NCI-H748 (cell line): Measurements from ENCODE around the gene ILF3.

ENCODE experiments used
- DNase-seq: peaks from one replicate; lab custom pipeline; 2025; ENCODE audit not compliant: unreplicated experiment; lab: John Stamatoyannopoulos, UW

Gene ILF3

GRCh38 chr19:10727685-10728201, 73.6 kb downstream of the ILF3 start:
- no peak for DNase-seq

GRCh38 chr19:10729411-10729810, 75.3 kb downstream of the ILF3 start:
- no peak for DNase-seq

DNA sequence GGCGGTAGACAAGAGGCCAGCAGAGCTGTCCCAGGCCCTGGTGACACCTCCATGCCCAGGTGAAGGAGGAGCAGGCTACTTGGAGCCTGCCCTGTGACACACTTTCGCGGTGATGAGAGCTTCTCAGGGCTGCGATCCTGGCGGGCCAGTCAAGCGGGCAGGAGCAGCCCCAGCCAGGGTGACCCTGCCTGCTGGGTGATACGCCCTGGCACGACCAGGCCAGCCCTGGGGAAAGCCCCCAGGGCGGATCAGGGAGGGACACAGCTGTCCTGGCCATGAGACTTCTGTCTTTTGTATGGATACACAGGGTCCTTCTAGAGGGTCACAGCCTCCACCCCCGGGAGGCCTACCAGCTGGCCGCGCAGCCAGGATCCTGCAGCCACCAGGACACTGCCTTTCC, 76.8 kb downstream of the ILF3 start:
- no peak for DNase-seq

- no peak for DNase-seq
These were observed 81.6 kb downstream of the ILF3 start for GRCh38 chr19:10735741-10736140.

DNA sequence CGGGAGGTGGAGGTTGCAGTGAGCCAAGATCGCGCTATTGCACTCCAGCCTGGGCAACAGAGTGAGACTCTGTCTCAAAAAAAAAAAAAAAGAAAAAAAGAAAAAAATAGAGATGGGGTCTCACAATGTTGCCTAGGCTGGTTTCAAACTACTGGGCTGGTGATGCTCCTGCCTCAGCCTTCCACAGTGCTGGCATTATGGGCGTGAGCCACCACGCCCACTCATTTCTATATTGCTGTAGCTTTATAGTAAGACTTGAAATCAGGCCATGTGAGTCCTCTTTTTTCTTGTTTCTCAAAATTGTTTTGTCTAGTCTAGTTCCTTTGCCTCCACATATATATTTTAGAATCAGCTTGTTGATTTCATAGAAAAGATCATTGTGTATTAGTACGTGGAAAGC, 82.0 kb downstream of the ILF3 start:
- DNase-seq, result no peak

- no peak for DNase-seq
These were observed 82.9 kb downstream of the ILF3 start for GRCh38 chr19:10736916-10737551.

DNA sequence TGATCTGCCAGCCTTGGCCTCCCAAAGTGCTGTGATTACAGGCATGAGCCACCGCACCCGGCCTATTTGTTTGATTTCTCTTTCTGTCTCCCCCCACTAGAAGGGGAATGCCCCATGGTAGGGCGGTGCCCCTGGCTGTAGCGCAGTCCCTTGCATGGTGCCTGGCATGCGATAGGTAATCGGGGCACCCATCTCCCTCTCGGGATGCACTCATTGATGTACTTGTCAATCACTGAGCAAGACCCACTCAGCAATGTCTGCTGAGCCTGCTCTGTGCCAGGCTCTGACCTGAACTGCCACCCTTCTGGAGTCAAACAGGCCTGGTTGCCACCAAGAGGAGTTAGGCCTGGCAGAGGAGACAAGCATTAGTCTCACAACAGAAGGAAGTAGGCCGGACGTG, 83.6 kb downstream of the ILF3 start:
- DNase-seq, result no peak

- DNase-seq, result no peak
These were observed 86.7 kb downstream of the ILF3 start for GRCh38 chr19:10740798-10741197.
